Activated CD8-positive, alpha-beta memory T cell treated with anti-CD3 and anti-CD28 coated beads, Interleukin-2, amount 50 U/mL, for 1 hour (primary cell): Measurements from ENCODE around the gene C2orf69.

Experiments used
- DNase-seq: peaks from one replicate; pipeline ENCODE4 v3.0.0-alpha.2; 2020; ENCODE audit errors: extremely low read depth

C2orf69 gene

DNA sequence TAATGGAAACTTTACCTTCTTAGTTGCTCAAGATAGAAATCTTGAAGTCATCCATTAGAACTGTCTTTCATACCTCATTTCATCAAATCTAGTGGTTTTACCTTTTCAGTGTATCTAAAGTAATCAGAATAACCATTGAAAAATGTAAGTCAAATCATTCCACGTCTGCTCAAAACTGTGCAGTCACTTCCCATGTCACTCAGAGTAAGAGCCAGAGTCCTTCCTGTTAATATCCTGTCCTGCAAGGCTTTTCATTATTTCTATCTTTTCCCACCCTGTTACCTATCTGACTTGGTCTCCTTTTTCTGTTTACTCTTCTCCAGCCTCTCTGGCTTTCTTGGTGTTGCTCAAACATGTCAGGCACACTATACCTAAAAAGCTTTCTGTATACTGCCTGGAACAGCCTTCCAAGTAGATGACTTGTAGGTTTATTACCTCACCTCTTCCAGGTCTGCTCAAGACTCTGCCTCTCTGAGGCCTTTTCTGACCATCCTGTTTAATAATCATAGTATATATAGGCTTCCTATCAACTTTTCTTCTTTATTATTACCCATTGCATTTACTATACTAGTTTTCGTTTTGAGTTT is 3.4 kb downstream of the C2orf69 start:
- DNase-seq: no peak

DNA sequence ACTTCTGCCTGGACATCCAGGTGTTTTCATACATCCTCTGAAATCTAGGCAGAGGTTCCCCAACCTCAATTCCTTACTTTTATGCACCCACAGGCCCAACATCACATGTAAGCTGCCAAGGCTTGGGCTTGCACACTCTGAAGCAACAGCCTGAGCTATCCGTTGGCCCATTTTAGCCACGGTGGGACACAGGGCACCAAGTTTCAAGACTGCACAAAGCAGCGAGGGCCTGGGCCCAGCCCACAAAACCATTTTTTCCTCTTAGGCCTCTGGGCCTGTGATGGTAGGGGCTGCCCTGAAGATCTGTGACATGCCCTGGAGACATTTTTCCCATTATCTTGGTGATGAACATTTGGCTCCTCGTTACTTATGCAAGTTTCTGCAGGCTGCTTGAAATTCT is 5.9 kb downstream of the C2orf69 start:
- no peak for DNase-seq

DNA sequence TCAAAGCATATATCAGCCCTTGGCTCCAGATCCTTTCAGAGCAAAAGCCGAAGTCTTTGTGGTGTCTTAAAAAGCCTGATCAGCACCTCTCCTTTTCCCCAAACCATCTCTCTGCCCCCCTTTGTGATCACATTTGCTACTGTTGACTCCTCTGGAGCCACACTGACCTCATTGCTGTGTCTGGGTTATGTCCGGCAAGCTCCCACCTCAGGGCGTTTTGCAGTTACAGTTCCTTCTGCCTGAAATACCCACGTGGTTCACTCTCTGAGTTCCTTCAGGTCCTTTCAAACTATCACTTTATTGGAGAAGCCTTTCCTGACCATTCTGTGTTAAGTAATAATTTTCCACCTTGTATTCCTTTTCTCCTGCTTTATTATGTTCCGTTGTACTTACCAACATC is 11.8 kb downstream of the C2orf69 start:
- DNase-seq: no peak

DNA sequence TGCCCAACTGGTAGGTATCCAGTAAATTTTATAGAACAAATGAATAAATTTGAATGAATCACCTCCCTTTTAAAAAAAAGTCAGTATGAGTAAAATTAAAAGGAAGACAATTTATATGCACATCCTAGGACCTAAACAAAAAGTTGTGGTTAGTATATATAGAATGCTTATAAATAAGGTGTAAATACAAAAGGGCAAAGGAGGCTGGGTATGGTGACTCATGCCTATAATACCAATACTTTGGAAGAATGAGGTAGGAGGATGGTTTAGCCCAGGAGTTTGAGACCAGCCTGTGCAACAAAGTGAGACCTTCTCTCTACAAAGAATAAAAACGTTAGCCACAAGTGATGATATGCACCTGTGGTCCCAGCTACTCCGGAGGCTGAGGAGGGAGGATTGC is 12.8 kb downstream of the C2orf69 start:
- DNase-seq: no peak

DNA sequence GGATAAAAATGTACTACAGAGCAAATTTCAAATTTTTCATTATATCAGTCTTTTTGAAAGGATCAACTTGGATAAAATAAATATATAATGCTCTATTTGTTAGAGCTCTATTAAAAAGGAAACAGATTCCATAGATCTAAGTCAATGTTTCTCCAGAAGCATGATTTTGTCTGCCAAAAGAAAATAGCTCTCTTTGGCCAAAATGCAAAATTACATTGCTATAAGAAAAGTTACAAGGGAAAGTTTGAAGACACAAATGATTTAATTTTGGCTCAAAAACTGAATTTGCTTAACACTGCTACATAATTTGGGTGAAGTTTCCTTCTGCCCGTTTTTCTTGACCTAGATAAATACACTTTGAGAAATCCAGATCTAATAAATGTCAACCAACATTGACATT is 15.7 kb downstream of the C2orf69 start:
- no peak for DNase-seq

DNA sequence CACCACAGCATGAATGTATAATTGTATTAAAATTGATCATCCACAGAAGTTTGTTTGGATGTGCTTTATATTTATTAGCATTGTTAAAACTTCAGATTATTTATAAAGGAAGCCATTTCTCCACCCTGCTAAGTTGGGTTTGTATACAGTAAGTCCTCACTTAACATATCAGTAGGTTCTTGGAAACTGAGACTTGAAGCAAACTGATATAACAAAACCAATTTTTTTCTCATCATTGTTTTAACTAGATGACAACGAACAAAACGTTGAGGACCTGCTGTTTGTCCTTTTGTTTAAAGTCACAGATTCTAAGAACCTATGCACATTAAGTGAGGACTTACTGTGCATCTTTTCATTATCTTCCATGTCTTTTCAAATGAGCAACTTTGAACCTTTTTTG is 17.1 kb downstream of the C2orf69 start:
- DNase-seq: no peak

DNA sequence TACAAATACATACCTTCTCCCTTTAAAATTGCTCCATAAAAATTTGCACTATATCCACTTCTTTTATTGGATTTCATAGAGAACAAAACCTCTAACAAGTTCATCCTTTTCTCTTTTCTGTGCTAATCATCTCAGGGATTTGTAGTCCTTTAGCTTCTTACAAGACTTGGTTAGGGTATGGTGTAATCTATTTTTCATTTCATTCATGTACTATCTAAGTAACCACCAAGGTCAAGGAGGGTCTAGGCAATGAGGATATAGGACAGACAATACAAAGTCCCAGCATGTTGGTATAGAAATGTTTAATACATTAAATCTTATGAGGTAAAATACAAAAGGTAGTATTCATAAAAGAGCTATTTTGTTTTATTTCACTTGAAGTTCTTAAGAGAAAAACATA is 17.5 kb downstream of the C2orf69 start:
- no peak for DNase-seq

DNA sequence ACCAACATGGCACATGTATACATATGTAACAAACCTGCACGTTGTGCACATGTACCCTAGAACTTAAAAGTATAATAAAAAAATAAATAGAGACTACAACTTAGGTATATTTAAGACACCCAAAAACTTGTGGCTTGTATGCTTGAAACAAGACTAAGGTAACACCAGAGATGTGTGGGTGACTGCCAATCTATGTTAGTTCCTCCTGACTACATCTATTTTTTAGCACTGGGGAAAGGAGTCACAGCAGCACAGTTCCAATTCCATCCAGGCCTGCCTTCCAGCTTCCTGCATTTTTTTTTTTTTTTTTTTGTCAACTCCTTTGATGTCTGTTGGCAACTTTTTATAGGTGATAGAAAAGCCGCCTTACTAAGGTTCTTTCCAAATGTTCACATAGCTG is 18.2 kb downstream of the C2orf69 start:
- DNase-seq: no peak

DNA sequence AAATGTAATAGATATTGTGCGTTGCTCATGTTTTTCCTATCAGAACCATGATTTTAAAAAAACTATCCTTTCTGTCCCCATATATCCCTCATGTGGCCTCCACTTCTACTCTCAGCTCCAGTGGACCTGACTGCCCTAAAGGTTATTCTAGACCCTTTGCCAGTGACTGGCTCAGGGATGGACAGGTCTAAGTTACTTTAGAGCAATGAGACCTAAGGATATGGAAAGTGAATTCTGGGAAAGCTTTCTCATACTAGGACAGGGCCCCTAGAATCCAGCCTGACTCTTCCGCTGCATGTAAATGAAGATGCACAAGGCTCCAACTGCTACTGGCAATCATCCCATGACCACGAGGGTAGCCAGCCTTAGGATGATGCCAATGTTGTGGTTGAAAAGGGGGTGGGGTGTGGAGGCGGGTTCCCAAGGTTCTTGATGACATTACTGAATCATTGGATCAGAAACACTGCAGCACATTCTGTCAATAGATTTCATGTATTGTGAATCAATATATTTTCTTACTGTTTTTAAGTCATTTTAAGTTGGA is 21.3 kb downstream of the C2orf69 start:
- no peak for DNase-seq

DNA sequence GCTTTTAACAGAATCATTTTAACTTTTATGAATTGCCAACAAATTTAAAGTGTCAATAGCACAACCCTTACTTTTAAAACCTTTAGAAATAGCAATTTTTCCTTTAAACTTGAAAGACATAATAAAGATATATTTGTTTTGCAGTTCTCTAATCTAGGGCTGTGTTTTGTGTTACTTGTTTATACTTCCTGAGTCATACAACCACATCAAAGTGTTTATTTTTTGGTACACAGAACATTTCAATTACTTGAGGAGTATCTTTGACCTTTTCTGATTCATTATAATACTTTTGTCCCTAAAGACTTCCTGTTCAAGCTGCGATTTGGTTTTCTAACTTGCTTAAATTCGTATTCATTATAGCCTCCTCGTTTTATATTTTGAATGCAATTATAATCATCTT is 22.4 kb downstream of the C2orf69 start:
- no peak for DNase-seq

DNA sequence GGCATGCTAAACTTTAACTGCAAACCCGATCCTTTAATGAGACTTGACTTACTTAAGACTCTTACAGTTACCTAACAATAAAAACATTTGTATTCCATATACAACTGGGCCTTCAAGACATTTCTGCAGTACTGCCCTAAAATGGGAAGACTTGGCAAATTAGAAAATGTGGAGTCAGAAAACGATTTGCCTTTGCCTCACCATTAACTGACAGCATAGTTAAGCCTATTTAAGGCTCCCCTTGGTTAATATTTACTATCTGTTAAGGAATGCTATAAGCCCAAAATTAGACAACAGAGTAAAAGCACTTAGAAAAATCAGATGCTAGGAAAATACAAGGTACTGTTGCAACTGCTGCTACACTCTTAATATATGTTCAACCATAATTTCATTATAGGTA is 25.5 kb downstream of the C2orf69 start:
- no peak for DNase-seq

DNA sequence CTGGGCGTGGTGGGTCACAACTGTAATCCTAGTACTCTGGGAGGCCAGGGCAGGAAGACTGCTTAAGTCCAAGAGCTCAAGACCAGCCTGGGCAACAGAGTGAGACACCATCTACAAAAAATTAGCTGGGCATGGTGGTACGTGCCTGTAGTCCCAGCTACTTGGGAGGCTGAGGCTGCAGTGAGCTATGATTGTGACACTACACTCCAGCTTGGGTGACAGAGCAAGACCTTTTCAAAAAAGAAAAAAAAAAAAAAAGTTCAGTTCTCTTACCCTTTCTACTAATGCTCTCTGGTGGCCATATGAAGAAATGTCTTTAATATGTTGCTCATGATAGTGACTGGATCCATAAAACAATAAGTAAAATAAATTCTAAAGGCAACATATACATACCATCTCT is 29.3 kb downstream of the C2orf69 start:
- DNase-seq: no peak

DNA sequence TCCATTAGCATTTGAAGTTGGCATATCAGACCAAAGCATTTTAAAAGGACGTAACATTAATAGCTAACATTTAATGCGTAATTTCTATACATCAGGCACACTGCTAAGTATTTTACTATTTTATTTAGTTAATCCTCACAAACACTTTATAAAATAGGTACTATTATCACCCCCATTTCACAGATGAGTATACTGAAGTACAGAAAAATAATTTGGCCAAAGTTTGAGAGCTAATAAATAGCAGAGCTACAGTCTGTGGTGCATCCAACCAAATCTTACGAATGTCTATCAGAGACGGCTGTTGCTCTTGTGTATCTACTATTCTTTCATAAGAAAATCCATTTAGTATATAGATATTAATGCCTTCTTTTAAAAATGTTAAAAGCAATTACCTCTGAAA is 32.3 kb downstream of the C2orf69 start:
- no peak for DNase-seq

DNA sequence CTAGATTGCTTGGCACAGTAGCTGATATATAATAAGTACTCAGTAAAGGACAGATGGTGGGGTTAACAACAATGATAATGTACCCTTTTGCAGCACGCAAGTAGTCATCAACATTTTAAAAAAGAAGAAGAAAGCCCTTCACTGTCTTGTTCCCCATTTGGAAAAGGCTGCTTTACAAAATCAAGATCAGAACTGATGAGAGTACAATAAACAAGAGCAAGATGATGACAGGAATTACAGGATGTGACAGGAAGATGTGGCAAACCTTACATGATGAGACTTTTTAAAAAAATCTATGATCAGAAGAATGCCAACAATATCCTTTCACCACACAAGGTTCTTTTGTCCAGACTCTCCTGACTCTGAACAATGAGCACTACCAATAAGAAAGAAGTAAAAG is 35.1 kb downstream of the C2orf69 start:
- DNase-seq: no peak

DNA sequence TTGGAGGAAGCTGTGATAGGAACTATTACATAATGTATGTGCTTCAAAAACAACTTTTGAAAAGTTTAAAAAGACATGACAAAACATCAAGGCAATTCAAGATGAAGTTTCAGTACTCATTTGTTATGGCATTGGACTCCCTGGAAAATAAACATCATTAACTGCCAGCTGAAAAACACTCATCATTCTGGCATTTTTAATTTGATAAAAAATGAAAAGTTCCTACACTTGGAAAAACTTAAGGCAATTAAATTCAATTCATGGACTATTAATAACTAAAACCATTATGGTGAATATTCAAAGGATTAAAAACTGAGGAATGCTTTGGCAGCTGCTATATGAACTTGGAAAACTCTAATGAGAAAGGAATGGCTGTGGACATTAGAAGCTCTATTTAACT is 35.7 kb downstream of the C2orf69 start:
- no peak for DNase-seq

DNA sequence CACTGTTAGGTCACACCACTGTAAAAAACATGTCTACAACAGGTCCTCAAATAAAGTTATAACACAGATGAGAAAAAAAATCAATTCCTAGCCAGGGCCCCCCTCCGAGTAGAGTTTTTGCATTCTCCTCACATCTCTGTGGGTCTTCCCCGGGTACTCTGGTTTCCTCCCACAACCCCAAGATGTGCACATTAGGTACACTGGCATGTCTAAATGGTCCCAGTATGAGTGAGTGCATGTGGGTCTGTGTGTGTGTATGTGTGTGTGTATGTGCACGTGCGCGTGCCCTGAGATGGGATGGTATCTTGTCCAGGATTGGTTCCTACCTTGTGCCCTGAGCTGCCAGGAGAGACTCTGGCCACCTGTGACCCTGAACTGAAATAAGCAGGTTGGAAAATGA is 39.3 kb downstream of the C2orf69 start:
- no peak for DNase-seq

DNA sequence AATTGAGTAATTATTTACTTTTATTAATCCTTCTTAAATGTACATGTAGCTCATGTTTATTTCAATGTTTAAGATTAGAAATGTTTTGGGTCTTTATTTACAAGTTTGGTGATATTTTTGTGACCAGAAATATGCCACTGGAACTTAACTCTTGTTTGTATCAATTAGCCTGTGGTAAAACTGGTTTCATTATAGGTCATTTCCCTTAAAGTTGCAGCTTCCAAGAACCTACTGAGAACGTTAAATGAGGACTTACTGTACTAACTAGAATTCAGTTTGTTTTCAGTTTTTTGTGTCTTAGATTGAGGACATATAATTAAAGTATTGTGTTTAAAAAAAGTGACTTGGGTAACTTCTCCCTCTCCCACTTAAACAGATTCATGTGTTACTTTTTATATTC is 39.9 kb downstream of the C2orf69 start:
- DNase-seq: no peak

DNA sequence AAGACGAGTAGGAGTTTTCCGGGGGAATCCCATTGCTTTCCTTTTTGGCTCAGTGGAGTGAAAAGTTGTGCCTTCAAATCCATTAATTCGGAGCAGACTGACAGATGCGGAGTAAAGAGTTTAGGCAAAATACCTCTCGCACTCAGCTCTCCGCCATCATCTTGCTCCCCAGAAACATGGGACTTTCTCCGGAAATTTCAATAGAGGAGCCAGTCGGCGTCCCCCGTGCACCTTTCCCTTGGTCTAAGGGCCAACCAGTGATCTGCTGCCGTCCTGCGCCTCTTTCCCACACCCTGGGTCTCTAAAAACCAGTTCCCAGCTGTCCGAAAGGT is 43.9 kb downstream of the C2orf69 start:
- no peak for DNase-seq

DNA sequence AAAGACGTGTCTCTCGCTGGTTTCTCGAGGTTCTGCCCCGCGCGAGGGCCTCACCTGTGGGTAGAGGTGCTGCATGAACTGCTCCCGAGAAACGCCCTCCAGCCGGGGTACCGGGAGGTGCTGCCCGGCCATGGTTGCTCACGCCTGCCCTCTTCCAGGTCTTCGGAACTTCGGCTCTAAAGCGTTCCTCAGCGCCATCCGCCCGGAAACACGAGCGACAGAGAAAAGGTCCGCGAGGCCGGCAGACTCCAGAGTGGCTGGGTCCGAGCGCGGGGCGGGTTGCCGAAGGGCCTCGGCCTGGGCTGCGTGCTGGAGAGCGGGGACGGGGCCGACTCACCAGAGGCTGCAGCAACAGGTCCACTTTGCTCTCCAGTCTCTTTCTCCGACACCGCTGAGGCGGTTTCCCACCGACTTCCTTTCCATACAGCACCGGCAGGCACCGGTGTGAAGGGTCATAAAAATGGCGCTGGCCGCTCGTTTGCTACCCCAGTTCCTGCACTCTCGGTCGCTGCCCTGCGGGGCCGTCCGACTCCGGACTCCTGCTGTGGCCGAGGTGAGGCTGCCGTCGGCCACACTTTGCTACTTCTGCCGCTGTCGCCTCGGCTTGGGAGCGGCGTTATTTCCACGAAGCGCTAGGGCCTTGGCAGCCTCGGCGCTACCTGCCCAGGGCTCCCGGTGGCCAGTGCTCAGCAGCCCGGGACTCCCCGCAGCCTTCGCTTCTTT is 44.4 kb downstream of the C2orf69 start, which contains the start of the genes MAIP1 and TYW5:
MAIP1 (plus strand) TSS at position 244 of the 723 bp plus-strand sequence; CDS start at position 461, 217 bp downstream.
TYW5 (minus strand) TSS at position 153 of the 723 bp plus-strand sequence; CDS start at position 132, 21 bp downstream.
- DNase-seq: peak; percentile 55

DNA sequence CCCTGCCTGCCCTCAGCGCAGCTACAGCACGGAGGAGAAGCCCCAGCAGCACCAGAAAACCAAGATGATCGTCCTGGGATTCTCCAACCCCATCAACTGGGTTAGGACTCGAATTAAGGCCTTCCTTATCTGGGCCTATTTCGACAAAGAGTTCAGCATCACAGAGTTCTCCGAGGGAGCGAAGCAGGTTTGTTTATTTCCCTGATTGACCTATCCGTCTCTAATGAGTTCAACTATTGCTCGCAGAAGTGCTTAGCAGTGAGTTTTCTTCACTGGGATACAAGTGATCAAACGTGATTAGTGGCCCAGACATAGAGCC is 44.9 kb downstream of the C2orf69 start:
- DNase-seq: no peak

DNA sequence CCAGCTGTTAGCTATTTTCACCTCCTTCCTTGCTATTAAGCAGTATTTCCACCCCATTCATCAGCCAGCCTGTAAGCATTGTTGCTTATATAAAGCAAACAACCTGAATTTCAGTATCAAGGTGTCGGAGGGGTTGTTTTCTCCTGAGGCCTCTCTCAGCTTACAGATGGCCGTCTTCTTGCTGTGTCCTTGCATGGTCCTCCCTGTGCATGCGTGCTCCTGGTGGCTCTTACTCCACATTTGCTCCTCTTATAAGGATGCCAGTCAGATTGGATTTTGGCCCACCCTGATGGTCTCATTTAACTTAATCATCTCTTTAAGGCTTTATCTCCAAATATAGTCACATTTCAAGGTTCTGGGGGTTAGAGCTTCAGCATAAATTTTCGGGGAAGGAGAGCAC is 46.9 kb downstream of the C2orf69 start:
- DNase-seq: no peak

DNA sequence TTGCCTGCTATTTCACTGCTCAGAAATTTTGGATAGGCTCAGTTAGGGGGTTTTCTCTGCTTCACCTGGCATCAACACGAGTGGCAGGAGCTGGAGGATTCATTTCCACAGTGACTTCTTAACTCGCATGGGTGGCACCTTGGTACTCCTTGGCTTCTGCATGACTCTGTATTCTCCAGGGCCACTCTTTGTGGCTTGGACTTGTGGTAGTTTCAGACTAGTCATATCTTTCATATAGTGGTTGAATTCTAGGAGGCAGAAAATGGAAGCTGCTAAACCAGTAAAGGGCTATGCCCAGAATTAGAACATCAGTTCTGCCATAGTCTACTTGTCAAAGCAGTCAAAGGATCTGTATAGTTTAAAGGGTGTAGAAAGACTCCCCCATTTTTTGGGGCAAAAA is 51.1 kb downstream of the C2orf69 start:
- no peak for DNase-seq

DNA sequence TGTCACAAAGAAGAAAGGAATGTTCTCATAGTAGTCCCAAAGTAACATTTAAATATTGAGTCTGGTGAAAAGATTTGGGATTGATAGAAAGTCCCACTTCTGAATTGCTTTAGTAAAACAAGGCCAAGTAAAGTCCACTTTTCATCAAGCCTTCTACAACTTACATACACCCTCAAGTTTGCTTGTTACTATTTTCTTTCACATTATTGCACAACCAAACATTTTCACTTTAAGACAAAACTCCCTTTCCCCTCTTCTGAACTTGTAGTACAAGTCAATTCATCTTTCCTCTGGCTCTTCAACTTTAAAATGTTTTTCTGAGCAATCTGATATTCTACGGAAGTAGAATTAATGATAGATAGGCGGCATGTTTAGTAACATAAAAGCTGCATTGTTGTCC is 55.3 kb downstream of the C2orf69 start:
- DNase-seq: no peak

DNA sequence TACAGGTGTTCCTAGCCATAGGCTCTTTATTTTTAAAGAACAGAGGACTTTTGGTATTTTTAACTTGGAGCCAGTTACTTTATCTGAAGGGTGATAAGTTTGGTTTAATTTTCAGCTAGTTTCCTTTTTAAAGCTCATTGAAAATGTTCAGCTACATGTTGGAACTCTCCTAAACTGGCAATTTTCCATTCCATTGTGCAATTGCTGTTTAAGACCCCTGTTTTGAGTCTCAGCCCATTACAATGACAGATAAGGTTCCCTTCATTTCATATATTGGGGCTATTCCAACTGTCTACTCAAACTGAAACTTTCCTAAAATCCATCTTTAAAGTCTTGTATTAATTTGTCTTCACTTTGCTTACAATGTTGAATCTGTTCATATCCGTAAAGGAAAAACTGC is 55.9 kb downstream of the C2orf69 start:
- DNase-seq: no peak
